ENCODE measurements around the gene NSUN4.

DNA sequence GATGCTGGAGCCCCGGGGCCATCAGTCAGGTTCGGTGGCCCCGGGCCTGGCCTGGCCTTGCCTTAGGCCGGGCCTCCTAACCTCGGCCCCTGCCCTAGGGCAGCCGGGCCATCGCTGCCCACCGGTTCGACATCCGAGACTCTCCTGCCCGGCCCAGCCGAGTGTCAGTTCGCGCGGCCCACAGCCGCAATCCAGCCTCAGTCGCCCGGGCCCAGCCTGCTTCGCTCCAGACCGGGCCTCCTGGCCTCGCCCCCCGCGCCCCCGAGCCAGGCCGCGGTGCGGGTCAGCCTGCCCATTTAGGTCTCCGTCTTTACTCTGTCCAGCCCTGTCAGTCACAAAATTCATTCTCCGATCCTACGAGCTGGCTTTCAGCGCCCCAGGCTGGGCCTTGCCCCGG, 38.0 kb upstream of the NSUN4 start:
- TF ChIP-seq, protein P1, sequence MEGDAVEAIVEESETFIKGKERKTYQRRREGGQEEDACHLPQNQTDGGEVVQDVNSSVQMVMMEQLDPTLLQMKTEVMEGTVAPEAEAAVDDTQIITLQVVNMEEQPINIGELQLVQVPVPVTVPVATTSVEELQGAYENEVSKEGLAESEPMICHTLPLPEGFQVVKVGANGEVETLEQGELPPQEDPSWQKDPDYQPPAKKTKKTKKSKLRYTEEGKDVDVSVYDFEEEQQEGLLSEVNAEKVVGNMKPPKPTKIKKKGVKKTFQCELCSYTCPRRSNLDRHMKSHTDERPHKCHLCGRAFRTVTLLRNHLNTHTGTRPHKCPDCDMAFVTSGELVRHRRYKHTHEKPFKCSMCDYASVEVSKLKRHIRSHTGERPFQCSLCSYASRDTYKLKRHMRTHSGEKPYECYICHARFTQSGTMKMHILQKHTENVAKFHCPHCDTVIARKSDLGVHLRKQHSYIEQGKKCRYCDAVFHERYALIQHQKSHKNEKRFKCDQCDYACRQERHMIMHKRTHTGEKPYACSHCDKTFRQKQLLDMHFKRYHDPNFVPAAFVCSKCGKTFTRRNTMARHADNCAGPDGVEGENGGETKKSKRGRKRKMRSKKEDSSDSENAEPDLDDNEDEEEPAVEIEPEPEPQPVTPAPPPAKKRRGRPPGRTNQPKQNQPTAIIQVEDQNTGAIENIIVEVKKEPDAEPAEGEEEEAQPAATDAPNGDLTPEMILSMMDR (IDR thresholded peaks at IDR 0.05): no peak
- no peak for TF ChIP-seq POLR2A (IDR thresholded peaks at IDR 0.05)

Data from thyroid gland (tissue), 4 donors.